ENCODE data around the gene OR4F6. TPM values are rescaled to one million over a fixed set of nuclear protein-coding genes. Genes with fewer than 3 reads are reported as not detected.
"Not testable (repeated sequence)": the region's sequence is repeated elsewhere in the genome, so short reads cannot be mapped to it uniquely, and the experiment has no call there.

OR4F6 gene
- total RNA-seq (ENCODE audit: low replicate concordance), result not detected in 2 replicates

- Histone ChIP-seq H3K9me3 (ENCODE audit: low read depth) (no peaks in the 10 kb centered on the region), H3K9ac (no peak within 1 kb of the TSS), H3K36me3 (no peaks in the 10 kb centered on the region), H3K4me2 (no peak within 1 kb of the TSS), H3K27me3 (no peaks in the 10 kb centered on the region), H3K4me3 (no peak within 1 kb of the TSS), H3K27ac (no peak within 1 kb of the TSS), H3K79me2 (ENCODE audit: low read depth) (no peaks in the 10 kb centered on the region), H3F3A (ENCODE audit: low read depth) (no peaks in the 10 kb centered on the region), H3K4me1 (no peaks in the 10 kb centered on the region), H4K20me1 (ENCODE audit: low read depth) (no peaks in the 10 kb centered on the region), H2AFZ (replicated peaks) (no peak within 1 kb of the TSS)
- TF ChIP-seq EZH2phosphoT487 (IDR thresholded peaks at IDR 0.05), result no peak
- TF ChIP-seq EZH2 (IDR thresholded peaks at IDR 0.05), result no peak
- TF ChIP-seq CTCF (IDR thresholded peaks at IDR 0.05), result no peak
- no peaks in the 10 kb centered on the region for H3K36me3 Mint-ChIP-seq
- H3K27ac Mint-ChIP-seq, result no peak within 1 kb of the TSS
- no peak for DNase-seq (ENCODE audit: low spot score)
- no peaks in the 10 kb centered on the region for H3K4me1 Mint-ChIP-seq
- no peaks in the 10 kb centered on the region for H3K9me3 Mint-ChIP-seq
- H3K4me3 Mint-ChIP-seq, result no peak within 1 kb of the TSS
- no peaks in the 10 kb centered on the region for H3K27me3 Mint-ChIP-seq (ENCODE audit: insufficient read depth, low read depth)
Measured at GRCh38 chr15:101803209-101803608, at the start of gene OR4F6. Gene OR4F6, plus strand, starts transcription at chr15:101803509. Its CDS starts 2,211 bp downstream, at chr15:101805720.

DNA sequence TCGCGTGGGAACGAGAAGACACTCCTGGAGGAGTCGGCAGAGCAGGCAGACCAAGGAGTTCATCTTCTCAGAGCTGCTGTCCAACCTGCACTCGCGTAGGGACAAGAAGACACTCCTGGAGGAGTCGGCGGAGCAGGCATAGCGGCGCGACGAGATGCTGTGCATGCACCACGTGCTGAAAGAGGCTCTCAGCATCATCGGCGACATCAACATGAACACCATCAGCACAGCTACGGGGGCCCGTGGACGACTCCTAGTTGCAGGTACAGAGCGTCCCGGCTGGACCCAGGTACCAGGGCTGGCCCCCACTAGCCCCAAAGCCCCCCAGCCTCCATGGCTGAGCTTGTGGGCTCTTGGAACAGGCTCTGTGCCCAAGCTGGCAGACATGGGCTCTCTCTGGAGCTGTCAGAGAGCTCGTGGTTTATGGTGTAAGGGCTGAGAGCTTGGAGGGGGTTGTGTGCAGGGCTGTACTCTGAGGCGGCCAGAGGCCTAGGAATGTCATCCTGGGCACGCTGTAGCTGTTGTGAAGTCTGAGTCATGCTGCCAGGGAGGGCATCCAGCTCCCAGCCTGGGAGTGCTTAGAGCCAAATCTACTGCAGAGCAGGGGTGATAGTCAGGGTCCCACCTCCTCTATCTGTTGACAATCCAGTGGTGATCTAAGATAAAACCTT, 38.5 kb upstream of the OR4F6 start:
- H3K4me1 ChIP-seq; H3K27ac Mint-ChIP-seq; H3K4me1 Mint-ChIP-seq; DNase-seq (ENCODE audit: low spot score); H3K27me3 ChIP-seq; H3K4me3 ChIP-seq; H3K9me3 Mint-ChIP-seq; H3K4me2 ChIP-seq; H3K79me2 ChIP-seq (ENCODE audit: low read depth); H3K27ac ChIP-seq; H3K36me3 ChIP-seq; H3K9me3 ChIP-seq (ENCODE audit: low read depth); H2AFZ ChIP-seq (replicated peaks); H3K4me3 Mint-ChIP-seq; H3K27me3 Mint-ChIP-seq (ENCODE audit: insufficient read depth, low read depth); H4K20me1 ChIP-seq (ENCODE audit: low read depth); H3F3A ChIP-seq (ENCODE audit: low read depth); H3K9ac ChIP-seq; H3K36me3 Mint-ChIP-seq: not testable (repeated sequence)

DNA sequence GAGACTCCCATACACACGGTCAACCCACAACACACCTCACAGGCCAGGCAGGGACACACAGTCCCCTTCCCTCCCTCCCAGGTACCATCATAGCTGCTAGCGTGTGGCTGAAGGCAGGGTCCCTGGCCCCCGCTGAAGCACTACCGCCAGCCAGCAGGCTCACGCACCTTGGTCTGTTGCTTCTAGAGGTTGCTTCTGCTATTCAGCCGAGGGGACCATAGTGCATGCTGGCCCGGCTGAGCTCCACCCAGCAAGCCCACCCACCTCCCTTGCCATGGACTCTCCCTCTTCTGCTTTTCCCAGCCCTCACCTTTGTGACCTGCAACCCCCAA, 38.0 kb upstream of the OR4F6 start:
- not testable (repeated sequence) for H3K79me2 ChIP-seq (ENCODE audit: low read depth); H3K27ac Mint-ChIP-seq; H3K27me3 Mint-ChIP-seq (ENCODE audit: insufficient read depth, low read depth); H3F3A ChIP-seq (ENCODE audit: low read depth); H3K4me3 Mint-ChIP-seq; H3K4me1 ChIP-seq; H3K4me2 ChIP-seq; H3K27ac ChIP-seq; H2AFZ ChIP-seq (replicated peaks); H3K36me3 Mint-ChIP-seq; H4K20me1 ChIP-seq (ENCODE audit: low read depth); DNase-seq (ENCODE audit: low spot score); H3K9me3 ChIP-seq (ENCODE audit: low read depth); H3K4me1 Mint-ChIP-seq; H3K4me3 ChIP-seq; H3K36me3 ChIP-seq; H3K9me3 Mint-ChIP-seq; H3K9ac ChIP-seq; H3K27me3 ChIP-seq

GRCh38 chr15:101765772-101766456, 37.4 kb upstream of the OR4F6 start:
- H3K27me3 Mint-ChIP-seq (ENCODE audit: insufficient read depth, low read depth), result peaks cover 2% of the 10 kb centered on the region
- no peaks in the 10 kb centered on the region for H3K9me3 Mint-ChIP-seq
- Histone ChIP-seq H3K4me2 (no peak overlapping the region), H3K4me1 (no peaks in the 10 kb centered on the region), H3K9ac (no peak overlapping the region), H3K27ac (no peak overlapping the region), H3K27me3 (no peaks in the 10 kb centered on the region), H3F3A (ENCODE audit: low read depth) (no peaks in the 10 kb centered on the region), H3K36me3 (no peaks in the 10 kb centered on the region), H3K9me3 (ENCODE audit: low read depth) (no peaks in the 10 kb centered on the region), H4K20me1 (ENCODE audit: low read depth) (no peaks in the 10 kb centered on the region), H2AFZ (replicated peaks) (no peak overlapping the region), H3K79me2 (ENCODE audit: low read depth) (no peaks in the 10 kb centered on the region), H3K4me3 (no peak overlapping the region)
- no peak for DNase-seq (ENCODE audit: low spot score)
- H3K27ac Mint-ChIP-seq, result no peak overlapping the region
- H3K4me3 Mint-ChIP-seq, result no peak overlapping the region
- no peaks in the 10 kb centered on the region for H3K4me1 Mint-ChIP-seq
- TF ChIP-seq EZH2 (IDR thresholded peaks at IDR 0.05) (no peak), EZH2phosphoT487 (IDR thresholded peaks at IDR 0.05) (no peak), CTCF (IDR thresholded peaks at IDR 0.05) (no peak)
- no peaks in the 10 kb centered on the region for H3K36me3 Mint-ChIP-seq

DNA sequence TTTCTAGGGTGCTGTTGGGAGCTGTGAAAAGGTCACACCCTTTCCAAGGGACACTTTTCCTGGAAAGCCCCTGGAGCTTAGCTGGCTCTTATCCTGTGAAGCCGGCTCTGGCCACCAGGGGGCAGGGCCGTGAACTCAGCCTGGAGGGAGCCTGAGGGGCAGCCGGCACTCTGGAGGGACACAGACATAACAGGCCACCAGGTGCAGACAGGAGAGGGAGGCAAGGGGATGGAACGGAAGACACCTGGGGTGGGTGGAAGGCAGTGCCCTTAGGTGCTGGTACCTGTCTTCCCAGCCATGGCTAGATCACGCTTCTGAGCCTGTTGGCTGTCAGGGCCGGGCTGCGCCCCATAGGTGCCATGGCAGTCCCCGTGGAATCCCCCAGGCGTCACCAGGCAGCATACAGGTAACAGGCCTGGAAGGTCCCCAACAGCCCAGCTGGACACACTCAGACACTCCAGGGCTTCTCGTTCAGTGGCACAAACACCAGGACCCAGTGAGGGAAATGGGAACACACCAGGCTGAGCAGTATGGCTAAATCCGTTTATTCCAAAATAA, 36.1 kb upstream of the OR4F6 start:
- not testable (repeated sequence) for H3K27me3 Mint-ChIP-seq (ENCODE audit: insufficient read depth, low read depth); H3K9ac ChIP-seq; H2AFZ ChIP-seq (replicated peaks); DNase-seq (ENCODE audit: low spot score); H3K9me3 ChIP-seq (ENCODE audit: low read depth); H3K9me3 Mint-ChIP-seq; H3K4me3 Mint-ChIP-seq; H3K36me3 Mint-ChIP-seq; H4K20me1 ChIP-seq (ENCODE audit: low read depth); H3K27ac ChIP-seq; H3K36me3 ChIP-seq; H3K4me3 ChIP-seq; H3K4me1 ChIP-seq; H3K27me3 ChIP-seq; H3F3A ChIP-seq (ENCODE audit: low read depth); H3K27ac Mint-ChIP-seq; H3K4me2 ChIP-seq; H3K79me2 ChIP-seq (ENCODE audit: low read depth); H3K4me1 Mint-ChIP-seq
